Activated T-cell treated with anti-CD3 and anti-CD28 coated beads, Interleukin-2, amount 50 U/mL, for 72 hours (primary cell): Measurements from ENCODE around the gene TWIST1. TPM values are rescaled to one million over a fixed set of nuclear protein-coding genes. Genes with fewer than 3 reads are reported as not detected.

Experiments used
- ATAC-seq, 2 donors: fragments of 150-1000 bp; cut with Tn5 transposase; replicated peaks in 1 of 2; 2 replicates each; pipeline ENCODE4 v1.10.0; 2021; ENCODE audit warnings: moderate library complexity in 2 of 2, mild to moderate bottlenecking in 1 of 2
- DNase-seq, 2 donors: peaks; one replicate each; pipeline ENCODE4 v3.0.0; 2021 to 2022; ENCODE audit warnings: mixed read lengths in 1 of 2
- H3K27ac Mint-ChIP-seq: one replicate; pipeline ENCODE4 v1.8.0; 2022; ENCODE audit warnings: mild to moderate bottlenecking, moderate library complexity, mixed read lengths
- H3K27me3 Mint-ChIP-seq: one replicate; pipeline ENCODE4 v1.8.0; 2022; ENCODE audit warnings: low read depth, mixed read lengths
- H3K36me3 Mint-ChIP-seq, 2 donors: one replicate each; pipeline ENCODE4 v1.8.0; 2022; ENCODE audit warnings: mixed read lengths in 2 of 2, mild to moderate bottlenecking in 1 of 2; ENCODE audit not compliant: insufficient read depth in 2 of 2
- H3K4me1 Mint-ChIP-seq: one replicate; pipeline ENCODE4 v1.8.0; 2022; ENCODE audit warnings: low read depth, mixed read lengths
- H3K4me3 Mint-ChIP-seq, 2 donors: one replicate each; pipeline ENCODE4 v1.8.0; 2022; ENCODE audit warnings: mild to moderate bottlenecking in 2 of 2, mixed read lengths in 2 of 2, moderate library complexity in 2 of 2
- H3K9me3 Mint-ChIP-seq, 2 donors: one replicate each; pipeline ENCODE4 v1.8.0; 2022; ENCODE audit warnings: mixed read lengths in 2 of 2
- total RNA-seq, 2 donors: library from RNA; stranded (reverse); gene quantifications; one replicate each; pipeline ENCODE4 v1.2.3, GENCODE V29; 2022

The TWIST1 gene
- total RNA-seq, 2 donors from 2014 or later, result 0.48 to 6.5 TPM

GRCh38 chr7:19119870-19120486 lies 2.5 kb upstream of the TWIST1 start:
- H3K27ac Mint-ChIP-seq, result no peak overlapping the region
- no peak for ATAC-seq
- no peak overlapping the region for H3K4me3 Mint-ChIP-seq
- H3K4me1 Mint-ChIP-seq, result peaks cover 6% of the 10 kb centered on the region
- H3K36me3 Mint-ChIP-seq, result peaks cover 2% of the 10 kb centered on the region in 2 donors
- peaks cover 48% of the 10 kb centered on the region for H3K27me3 Mint-ChIP-seq
- no peak for DNase-seq
- H3K9me3 Mint-ChIP-seq, result no peaks in the 10 kb centered on the region

- peaks cover 54% of the 10 kb centered on the region for H3K27me3 Mint-ChIP-seq
- DNase-seq, result no peak
- ATAC-seq, result no peak
Observed at GRCh38 chr7:19119372-19119771, 1.9 kb upstream of the TWIST1 start.

GRCh38 chr7:19118636-19119371 lies 1.4 kb upstream of the TWIST1 start:
- Mint-ChIP-seq H3K36me3 (peaks cover 2% of the 10 kb centered on the region in 2 donors), H3K4me3 (no peak overlapping the region), H3K9me3 (no peaks in the 10 kb centered on the region), H3K27ac (no peak overlapping the region), H3K27me3 (peaks cover 59% of the 10 kb centered on the region), H3K4me1 (peaks cover 6% of the 10 kb centered on the region)
- ATAC-seq (no peak), DNase-seq (no peak)

More at GRCh38 chr7:19119372-19119771, 1.9 kb upstream of the TWIST1 start:
- no peaks in the 10 kb centered on the region for H3K9me3 Mint-ChIP-seq
- H3K4me3 Mint-ChIP-seq, result no peak overlapping the region
- H3K27ac Mint-ChIP-seq, result no peak overlapping the region
- H3K4me1 Mint-ChIP-seq, result peaks cover 6% of the 10 kb centered on the region
- H3K36me3 Mint-ChIP-seq, result peaks cover 2% of the 10 kb centered on the region in 2 donors

- Mint-ChIP-seq H3K27me3 (peaks cover 63% of the 10 kb centered on the region), H3K36me3 (peaks cover 2% of the 10 kb centered on the region in 2 donors), H3K4me3 (peak overlapping the region in 1 of 2 donors; percentile 27), H3K27ac (no peak overlapping the region), H3K4me1 (peaks cover 6% of the 10 kb centered on the region), H3K9me3 (no peaks in the 10 kb centered on the region)
- DNase-seq (no peak), ATAC-seq (peak in 1 of 2 donors; percentile 23)
Observed at GRCh38 chr7:19117870-19118608, 603 bp upstream of the TWIST1 start.

- peak; percentile 23 to 46 for ATAC-seq
- no peak for DNase-seq
- Mint-ChIP-seq H3K36me3 (peaks cover 2 to 3% of the 10 kb centered on the region in 2 donors), H3K27ac (no peak overlapping the region), H3K27me3 (peaks cover 66% of the 10 kb centered on the region), H3K9me3 (no peaks in the 10 kb centered on the region), H3K4me3 (peak overlapping the region; percentile 74 to 76), H3K4me1 (peaks cover 6% of the 10 kb centered on the region)
Observed at GRCh38 chr7:19116121-19117090, 1.0 kb downstream of the TWIST1 start.

GRCh38 chr7:19114551-19114855 lies 2.9 kb downstream of the TWIST1 start:
- Mint-ChIP-seq H3K27ac (no peak overlapping the region), H3K4me1 (peaks cover 6% of the 10 kb centered on the region), H3K27me3 (peaks cover 66% of the 10 kb centered on the region), H3K4me3 (no peak overlapping the region), H3K36me3 (peaks cover 2 to 3% of the 10 kb centered on the region in 2 donors), H3K9me3 (peaks cover 0 to 1% of the 10 kb centered on the region in 2 donors)
- ATAC-seq, result no peak
- no peak for DNase-seq

- Mint-ChIP-seq H3K4me3 (no peak overlapping the region), H3K36me3 (peaks cover 3 to 4% of the 10 kb centered on the region in 2 donors), H3K27me3 (peaks cover 66% of the 10 kb centered on the region), H3K4me1 (peaks cover 9% of the 10 kb centered on the region), H3K27ac (no peak overlapping the region), H3K9me3 (peaks cover 0 to 2% of the 10 kb centered on the region in 2 donors)
- DNase-seq, result no peak
- ATAC-seq, result no peak
Observed at GRCh38 chr7:19113855-19114550, 3.4 kb downstream of the TWIST1 start.

GRCh38 chr7:19113002-19113350 lies 4.5 kb downstream of the TWIST1 start:
- Mint-ChIP-seq H3K36me3 (peaks cover 1 to 4% of the 10 kb centered on the region in 2 donors), H3K4me3 (no peak overlapping the region), H3K9me3 (peaks cover 0 to 2% of the 10 kb centered on the region in 2 donors), H3K4me1 (peaks cover 10% of the 10 kb centered on the region), H3K27me3 (peaks cover 68% of the 10 kb centered on the region), H3K27ac (no peak overlapping the region)
- DNase-seq (no peak), ATAC-seq (no peak)

- Mint-ChIP-seq H3K9me3 (peaks cover 0 to 2% of the 10 kb centered on the region in 2 donors), H3K27me3 (peaks cover 74% of the 10 kb centered on the region), H3K4me3 (no peak overlapping the region), H3K36me3 (peaks cover 1 to 4% of the 10 kb centered on the region in 2 donors), H3K27ac (no peak overlapping the region), H3K4me1 (peaks cover 15% of the 10 kb centered on the region)
- no peak for DNase-seq
- ATAC-seq, result no peak
Observed at GRCh38 chr7:19112274-19113001, 5.0 kb downstream of the TWIST1 start.

- no peak for ATAC-seq
- H3K4me3 Mint-ChIP-seq, result no peak overlapping the region
- peaks cover 82% of the 10 kb centered on the region for H3K27me3 Mint-ChIP-seq
- peaks cover 0 to 2% of the 10 kb centered on the region in 2 donors for H3K9me3 Mint-ChIP-seq
- DNase-seq, result no peak
- H3K36me3 Mint-ChIP-seq, result peaks cover 1 to 4% of the 10 kb centered on the region in 2 donors
- peaks cover 18% of the 10 kb centered on the region for H3K4me1 Mint-ChIP-seq
- no peak overlapping the region for H3K27ac Mint-ChIP-seq
Observed at GRCh38 chr7:19111474-19112273, 5.8 kb downstream of the TWIST1 start.

GRCh38 chr7:19110776-19111175 lies 6.7 kb downstream of the TWIST1 start:
- no peak for ATAC-seq
- Mint-ChIP-seq H3K27ac (no peak overlapping the region), H3K4me3 (no peak overlapping the region), H3K9me3 (peaks cover 0 to 2% of the 10 kb centered on the region in 2 donors), H3K4me1 (peaks cover 12% of the 10 kb centered on the region), H3K36me3 (peaks cover 1 to 2% of the 10 kb centered on the region in 2 donors), H3K27me3 (peaks cover 86% of the 10 kb centered on the region)
- DNase-seq, result no peak
